ENCODE results near the gene HEY2. TPM values are rescaled to one million over a fixed set of nuclear protein-coding genes. Genes with fewer than 3 reads are reported as not detected.

HEY2 gene
- total RNA-seq, 2 experiments from 2014 or later, result not detected

DNA sequence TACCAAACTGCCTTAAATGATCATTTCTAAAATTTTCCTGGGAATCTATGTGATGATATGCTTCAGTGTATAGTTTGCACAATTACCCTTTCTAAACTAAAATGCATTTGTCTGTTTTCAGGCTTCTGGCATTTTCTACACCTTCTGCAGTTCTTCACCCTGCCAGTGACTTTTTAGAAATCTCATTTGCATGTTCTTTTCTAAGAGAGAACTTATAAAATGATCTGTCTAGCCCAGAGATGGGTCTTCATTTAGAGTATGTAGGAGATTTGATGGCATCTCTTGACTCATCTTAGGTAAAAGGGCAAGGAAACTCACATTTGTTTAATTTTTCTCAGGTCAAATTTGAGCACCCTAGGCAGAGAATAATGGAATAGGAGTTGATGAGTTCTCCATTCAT, 59.2 kb downstream of the HEY2 start:
- H3K9me3 Mint-ChIP-seq, result no peaks in the 10 kb centered on the region

GRCh38 chr6:125809570-125810170, 60.2 kb downstream of the HEY2 start:
- H3K4me3 Mint-ChIP-seq, result no peak overlapping the region
- no peaks in the 10 kb centered on the region for H3K27me3 Mint-ChIP-seq
- peaks cover 39% of the 10 kb centered on the region for H3K36me3 Mint-ChIP-seq
- H3K27ac Mint-ChIP-seq, result no peak overlapping the region
- DNase-seq, result no peak
- no peaks in the 10 kb centered on the region for H3K9me3 Mint-ChIP-seq
- peaks cover 63% of the 10 kb centered on the region for H3K4me1 Mint-ChIP-seq

More for the DNA sequence above, 59.2 kb downstream of the HEY2 start:
- no peak overlapping the region for H3K27ac Mint-ChIP-seq
- H3K36me3 Mint-ChIP-seq, result peaks cover 35% of the 10 kb centered on the region
- H3K4me3 Mint-ChIP-seq, result no peak overlapping the region
- H3K4me1 Mint-ChIP-seq, result peaks cover 65% of the 10 kb centered on the region
- DNase-seq, result no peak
- no peaks in the 10 kb centered on the region for H3K27me3 Mint-ChIP-seq

DNA sequence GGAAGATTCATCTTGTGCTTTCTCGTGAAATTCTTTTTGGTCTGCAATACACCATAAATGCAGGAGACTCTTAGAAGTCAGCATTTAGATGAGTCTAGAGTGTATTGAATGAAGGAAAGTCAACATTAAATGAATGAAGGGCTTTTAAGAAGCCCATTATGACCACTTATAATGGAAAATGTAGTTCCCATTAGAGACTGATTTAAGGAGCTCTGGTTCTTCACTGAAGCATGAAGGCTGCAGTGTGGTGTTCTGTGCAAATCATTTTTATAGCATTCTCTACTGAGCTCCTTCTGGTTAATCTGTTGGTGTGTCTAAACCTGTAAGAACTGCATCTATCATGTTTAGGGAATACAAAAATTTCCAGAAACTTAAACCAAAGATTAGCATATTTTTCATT, 61.0 kb downstream of the HEY2 start:
- Mint-ChIP-seq H3K4me3 (no peak overlapping the region), H3K9me3 (no peaks in the 10 kb centered on the region), H3K36me3 (peaks cover 41% of the 10 kb centered on the region), H3K4me1 (peaks cover 67% of the 10 kb centered on the region), H3K27me3 (no peaks in the 10 kb centered on the region), H3K27ac (no peak overlapping the region)
- DNase-seq, result no peak

Other genes with a start within 250 kb of the HEY2 start
- 10 to 100 TPM; 73.7 to 76.4 TPM for gene NCOA7, start 41.3 kb downstream of the HEY2 start, total RNA-seq
- 1 to 10 TPM; 9.3 to 9.5 TPM for gene HINT3, start 207.1 kb downstream of the HEY2 start, total RNA-seq
- gene TRMT11, start 236.9 kb downstream of the HEY2 start, total RNA-seq, result 10 to 100 TPM; 40.1 to 42.5 TPM